Left colon (tissue), 2 donors: ENCODE results near the gene RARA. TPM values are rescaled to one million over a fixed set of nuclear protein-coding genes. Genes with fewer than 3 reads are reported as not detected.
"Not testable (repeated sequence)": the region's sequence is repeated elsewhere in the genome, so short reads cannot be mapped to it uniquely, and the experiment has no call there.

Source experiments
- ATAC-seq: fragments of 200-7000 bp; cut with Tn5 transposase; one replicate; pipeline ENCODE4 v1.9.1; 2020; ENCODE audit warnings: mild to moderate bottlenecking, moderate library complexity
- DNase-seq, 2 donors: peaks; one replicate each; pipeline ENCODE4 v3.0.0-alpha.2; 2020
- intact Hi-C, 2 donors: fragments of 100-400 bp; cut with DNase I in 1 of 2; cut with micrococcal nuclease in 1 of 2; formaldehyde crosslinking; loops; one replicate each; pipeline versions ENCODE4 v1.11.2 to v1.14.0; 2022; cut with DNase I, micrococcal nuclease
- total RNA-seq, 2 donors: library from RNA; stranded (reverse); fragmentation: NEBNext Ultra II Directional; extraction: Animal tissue kit (Norgen Biotek cat#: 25700); gene quantifications; one replicate each; pipeline ENCODE4 v1.2.1, GENCODE V29; 2021
- donor health status: DM: no; HTN: no; CAD: no.
- donor health status: DM: yes; HTN: yes; CAD: no.

Gene RARA
- total RNA-seq, 2 donors from 2014 or later, result 37.2 to 56.4 TPM

GRCh38 chr17:40375786-40376185 is 66.8 kb downstream of the RARA start:
- ATAC-seq, result peak; percentile 42
- DNase-seq, intact Hi-C loops: not testable (repeated sequence)

- intact Hi-C loops, ATAC-seq, DNase-seq: not testable (repeated sequence)
Observed at GRCh38 chr17:40376541-40376940, 67.6 kb downstream of the RARA start.

- DNase-seq (no peak), ATAC-seq (no peak)
- intact Hi-C loops, result no loop called here
Observed at GRCh38 chr17:40377832-40378231, 68.9 kb downstream of the RARA start.

GRCh38 chr17:40378966-40379365 is 70.0 kb downstream of the RARA start:
- no peak for ATAC-seq
- DNase-seq, result no peak
- intact Hi-C loops, result no loop called here

GRCh38 chr17:40382251-40382650 is 73.3 kb downstream of the RARA start:
- intact Hi-C loops, result no loop called here
- DNase-seq (no peak), ATAC-seq (no peak)

- ATAC-seq, DNase-seq, intact Hi-C loops: not testable (repeated sequence)
Observed at GRCh38 chr17:40386555-40386954, 77.6 kb downstream of the RARA start.

GRCh38 chr17:40399185-40399584 is 90.2 kb downstream of the RARA start:
- peak; percentile 53 for ATAC-seq
- no peak for DNase-seq
- intact Hi-C loops, result no loop called here

- intact Hi-C loops, result no loop called here
- no peak for ATAC-seq
- DNase-seq, result no peak
Observed at GRCh38 chr17:40402668-40403067, 93.7 kb downstream of the RARA start.

GRCh38 chr17:40404003-40404402 is 95.0 kb downstream of the RARA start:
- intact Hi-C loops, result no loop called here
- DNase-seq (no peak), ATAC-seq (no peak)

Other genes starting within 250 kb of the RARA start
- gene THRA, start 246.2 kb upstream of the RARA start, total RNA-seq, result 10 to 100 TPM; 48.4 to 56.3 TPM
- 10 to 100 TPM; 16.9 to 19.8 TPM for gene NR1D1, start 208.6 kb upstream of the RARA start, total RNA-seq
- gene MSL1, start 187.2 kb upstream of the RARA start, total RNA-seq, result 10 to 100 TPM; 77.4 to 82.0 TPM
- 10 to 100 TPM; 56.2 to 58.9 TPM for gene CASC3, start 168.6 kb upstream of the RARA start, total RNA-seq
- gene RAPGEFL1, start 131.7 kb upstream of the RARA start, total RNA-seq, result 100 to 1,000 TPM; 149 to 194 TPM
- gene WIPF2, start 89.9 kb upstream of the RARA start, total RNA-seq, result 10 to 100 TPM; 43.6 to 53.6 TPM
- gene CDC6, start 21.3 kb upstream of the RARA start, total RNA-seq, result 1 to 10 TPM; 5.5 to 9.0 TPM
- under 1 TPM; 0.34 to 0.81 TPM for gene GJD3, start 55.6 kb downstream of the RARA start, total RNA-seq
- 10 to 100 TPM; 10.9 to 30.3 TPM for gene TOP2A, start 108.7 kb downstream of the RARA start, total RNA-seq
- gene IGFBP4, start 134.3 kb downstream of the RARA start, total RNA-seq, result 100 to 1,000 TPM; 148 to 209 TPM
- 10 to 100 TPM in 1 of 2 donors, 1 to 10 TPM in 1; 2.5 to 10.5 TPM for gene TNS4, start 192.4 kb downstream of the RARA start, total RNA-seq